ENCODE measurements around the gene HYAL2. TPM values are rescaled to one million over a fixed set of nuclear protein-coding genes. Genes with fewer than 3 reads are reported as not detected.

The HYAL2 gene
- polyA plus RNA-seq, 2 of the 4 experiments (the other 2 are of a cell fraction) = 24.5 to 31.0 TPM

- no peak for TF ChIP-seq HOXB13 (CRISPR knock-in tag; IDR thresholded peaks at IDR 0.05; ENCODE audit: low read depth)
- TF ChIP-seq ZNF302 (CRISPR knock-in tag; IDR thresholded peaks at IDR 0.05) = no peak
- TF ChIP-seq, protein P1, sequence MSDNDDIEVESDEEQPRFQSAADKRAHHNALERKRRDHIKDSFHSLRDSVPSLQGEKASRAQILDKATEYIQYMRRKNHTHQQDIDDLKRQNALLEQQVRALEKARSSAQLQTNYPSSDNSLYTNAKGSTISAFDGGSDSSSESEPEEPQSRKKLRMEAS (IDR thresholded peaks at IDR 0.05) = no peak
- TF ChIP-seq PHF8 (IDR thresholded peaks at IDR 0.05; ENCODE audit: borderline replicate concordance, low read depth) = no peak
- TF ChIP-seq CBX8 (IDR thresholded peaks at IDR 0.05) = no peak
- no peak for TF ChIP-seq SREBF2 (IDR thresholded peaks at IDR 0.05)
- TF ChIP-seq MAFK (IDR thresholded peaks at IDR 0.05; ENCODE audit: partially characterized antibody) = no peak
- TF ChIP-seq JUN (IDR thresholded peaks at IDR 0.05) = no peak
- TF ChIP-seq ZFP36 (IDR thresholded peaks at IDR 0.05; ENCODE audit: borderline replicate concordance, partially characterized antibody) = no peak
- no peak for TF ChIP-seq HDAC2 (IDR thresholded peaks at IDR 0.05)
- no peak for TF ChIP-seq NPAS2 (CRISPR knock-in tag; IDR thresholded peaks at IDR 0.05; ENCODE audit: borderline replicate concordance)
- TF ChIP-seq RNF2 (IDR thresholded peaks at IDR 0.05; ENCODE audit: borderline replicate concordance, low read depth) = no peak
- TF ChIP-seq ESRRA (IDR thresholded peaks at IDR 0.05; ENCODE audit: borderline replicate concordance, low read length) = no peak
- TF ChIP-seq, protein P2, sequence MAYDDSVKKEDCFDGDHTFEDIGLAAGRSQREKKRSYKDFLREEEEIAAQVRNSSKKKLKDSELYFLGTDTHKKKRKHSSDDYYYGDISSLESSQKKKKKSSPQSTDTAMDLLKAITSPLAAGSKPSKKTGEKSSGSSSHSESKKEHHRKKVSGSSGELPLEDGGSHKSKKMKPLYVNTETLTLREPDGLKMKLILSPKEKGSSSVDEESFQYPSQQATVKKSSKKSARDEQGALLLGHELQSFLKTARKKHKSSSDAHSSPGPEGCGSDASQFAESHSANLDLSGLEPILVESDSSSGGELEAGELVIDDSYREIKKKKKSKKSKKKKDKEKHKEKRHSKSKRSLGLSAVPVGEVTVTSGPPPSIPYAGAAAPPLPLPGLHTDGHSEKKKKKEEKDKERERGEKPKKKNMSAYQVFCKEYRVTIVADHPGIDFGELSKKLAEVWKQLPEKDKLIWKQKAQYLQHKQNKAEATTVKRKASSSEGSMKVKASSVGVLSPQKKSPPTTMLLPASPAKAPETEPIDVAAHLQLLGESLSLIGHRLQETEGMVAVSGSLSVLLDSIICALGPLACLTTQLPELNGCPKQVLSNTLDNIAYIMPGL (CRISPR knock-in tag; IDR thresholded peaks at IDR 0.05; ENCODE audit: borderline replicate concordance) = no peak
Observed at GRCh38 chr3:50353245-50354004, 30.9 kb upstream of the HYAL2 start (continued).

DNA sequence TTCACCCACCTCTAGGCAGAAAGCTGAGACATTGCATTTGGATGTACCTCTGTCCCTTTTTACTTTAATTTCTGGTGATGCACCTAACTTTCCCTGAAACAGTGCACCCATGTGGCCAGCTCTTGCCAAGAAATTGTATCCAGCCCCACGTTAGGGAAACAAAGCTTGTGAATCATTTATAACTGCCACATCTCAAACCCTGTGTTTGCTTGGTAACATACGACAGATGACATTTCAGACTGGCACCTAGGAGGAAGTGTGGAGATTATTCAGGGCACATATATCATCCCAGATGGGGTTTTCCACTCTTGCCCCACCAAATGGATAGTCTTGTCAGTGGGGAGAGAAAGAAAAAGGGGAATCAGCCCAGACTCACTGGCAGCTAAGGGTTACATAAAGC lies 30.2 kb upstream of the HYAL2 start:
- Histone ChIP-seq H3K9me3 (no peaks in the 10 kb centered on the region), H3K4me2 (no peak overlapping the region), H3K4me1 (peaks cover 40% of the 10 kb centered on the region), H3K27ac (no peak overlapping the region), H3K4me3 (no peak overlapping the region)
- no peak; a peak in 1 of 6 replicates for ATAC-seq
- ChIA-PET CTCF (interaction anchor here (0.6 to 1.7 kb wide), 7 partner anchors 12 to 1557 kb away, joined by 3 to 5 read pairs (median 4); partner anchors contain the start of gene TUSC2), POLR2A (no interaction called here)
- FAIRE-seq = no peak
- TF ChIP-seq, protein P3, sequence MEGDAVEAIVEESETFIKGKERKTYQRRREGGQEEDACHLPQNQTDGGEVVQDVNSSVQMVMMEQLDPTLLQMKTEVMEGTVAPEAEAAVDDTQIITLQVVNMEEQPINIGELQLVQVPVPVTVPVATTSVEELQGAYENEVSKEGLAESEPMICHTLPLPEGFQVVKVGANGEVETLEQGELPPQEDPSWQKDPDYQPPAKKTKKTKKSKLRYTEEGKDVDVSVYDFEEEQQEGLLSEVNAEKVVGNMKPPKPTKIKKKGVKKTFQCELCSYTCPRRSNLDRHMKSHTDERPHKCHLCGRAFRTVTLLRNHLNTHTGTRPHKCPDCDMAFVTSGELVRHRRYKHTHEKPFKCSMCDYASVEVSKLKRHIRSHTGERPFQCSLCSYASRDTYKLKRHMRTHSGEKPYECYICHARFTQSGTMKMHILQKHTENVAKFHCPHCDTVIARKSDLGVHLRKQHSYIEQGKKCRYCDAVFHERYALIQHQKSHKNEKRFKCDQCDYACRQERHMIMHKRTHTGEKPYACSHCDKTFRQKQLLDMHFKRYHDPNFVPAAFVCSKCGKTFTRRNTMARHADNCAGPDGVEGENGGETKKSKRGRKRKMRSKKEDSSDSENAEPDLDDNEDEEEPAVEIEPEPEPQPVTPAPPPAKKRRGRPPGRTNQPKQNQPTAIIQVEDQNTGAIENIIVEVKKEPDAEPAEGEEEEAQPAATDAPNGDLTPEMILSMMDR (IDR thresholded peaks at IDR 0.05) = 0 out of 3 replicates have a peak, but pooled peaks have one; percentile 9
- TF ChIP-seq ZFP36 (IDR thresholded peaks at IDR 0.05; ENCODE audit: borderline replicate concordance, partially characterized antibody) = no peak
- 0% methylated on average over 2 of the region's 2 CpGs for WGBS (ENCODE audit: missing lambda C conversion rate)
- DNase-seq (ENCODE audit: low read depth in 1 of 2, low spot score in 1 of 2) = peak; percentile 47 to 56

- peak overlapping the region; percentile 97 to 100 for H3K27ac ChIP-seq
- H3K4me3 ChIP-seq = peak overlapping the region; percentile 76
- DNase-seq (ENCODE audit: low read depth in 1 of 2, low spot score in 1 of 2) (no peak), ATAC-seq (no peak; a peak in 1 of 6 replicates), FAIRE-seq (no peak)
- H3K4me1 ChIP-seq = peaks cover 30% of the 10 kb centered on the region
- ChIA-PET POLR2A (interaction anchor here (0.6 to 1.6 kb wide), 3 partner anchors 8 to 23 kb away, joined by 5 to 13 read pairs (median 10); partner anchors contain the start of genes TMEM115 and TUSC2), CTCF (interaction anchor here (1.3 to 5.3 kb wide), 4 partner anchors 191 to 263 kb away, joined by 3 to 32 read pairs (median 4); no protein-coding TSS in a partner anchor)
- no peaks in the 10 kb centered on the region for H3K9me3 ChIP-seq
- TF ChIP-seq EP300 (IDR thresholded peaks at IDR 0.05) (no peak), REST (IDR thresholded peaks at IDR 0.05) (0 out of 2 replicates have a peak, but pooled peaks have one; percentile 3)
- 62% methylated on average over 10 of the region's 11 CpGs for WGBS (ENCODE audit: missing lambda C conversion rate)
- peak overlapping the region; percentile 99 for H3K4me2 ChIP-seq
Observed at GRCh38 chr3:50351323-50351697, 28.8 kb upstream of the HYAL2 start.

All from A549 (cell line).